Measurements from ENCODE around the gene CDH23.

DNA sequence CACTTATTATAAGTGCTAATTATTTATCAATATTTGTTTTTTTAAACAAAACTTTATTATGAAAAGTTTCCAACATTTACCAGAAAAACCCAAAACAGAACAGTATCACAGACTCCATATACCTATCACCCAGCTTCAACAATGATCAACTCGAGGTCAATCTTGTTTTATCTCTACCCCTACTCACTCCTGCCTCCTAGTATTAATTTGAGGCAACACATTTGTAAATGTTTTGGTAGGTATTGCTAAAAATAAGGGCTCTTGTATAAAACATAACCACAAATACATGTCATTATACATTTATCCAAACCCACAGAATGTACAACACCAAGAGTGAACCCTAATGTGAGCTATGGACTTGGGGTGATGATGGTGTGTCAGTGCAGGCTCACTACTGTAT is 15.9 kb upstream of the CDH23 start:
- TF ChIP-seq, protein P1, sequence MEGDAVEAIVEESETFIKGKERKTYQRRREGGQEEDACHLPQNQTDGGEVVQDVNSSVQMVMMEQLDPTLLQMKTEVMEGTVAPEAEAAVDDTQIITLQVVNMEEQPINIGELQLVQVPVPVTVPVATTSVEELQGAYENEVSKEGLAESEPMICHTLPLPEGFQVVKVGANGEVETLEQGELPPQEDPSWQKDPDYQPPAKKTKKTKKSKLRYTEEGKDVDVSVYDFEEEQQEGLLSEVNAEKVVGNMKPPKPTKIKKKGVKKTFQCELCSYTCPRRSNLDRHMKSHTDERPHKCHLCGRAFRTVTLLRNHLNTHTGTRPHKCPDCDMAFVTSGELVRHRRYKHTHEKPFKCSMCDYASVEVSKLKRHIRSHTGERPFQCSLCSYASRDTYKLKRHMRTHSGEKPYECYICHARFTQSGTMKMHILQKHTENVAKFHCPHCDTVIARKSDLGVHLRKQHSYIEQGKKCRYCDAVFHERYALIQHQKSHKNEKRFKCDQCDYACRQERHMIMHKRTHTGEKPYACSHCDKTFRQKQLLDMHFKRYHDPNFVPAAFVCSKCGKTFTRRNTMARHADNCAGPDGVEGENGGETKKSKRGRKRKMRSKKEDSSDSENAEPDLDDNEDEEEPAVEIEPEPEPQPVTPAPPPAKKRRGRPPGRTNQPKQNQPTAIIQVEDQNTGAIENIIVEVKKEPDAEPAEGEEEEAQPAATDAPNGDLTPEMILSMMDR (IDR thresholded peaks at IDR 0.05) = no peak
- no peak for TF ChIP-seq POLR2A (IDR thresholded peaks at IDR 0.05)
